Rectal smooth muscle tissue (tissue), 1 donor: Measurements from ENCODE around the gene OR8G1.
"Not testable (repeated sequence)": the region's sequence is repeated elsewhere in the genome, so short reads cannot be mapped to it uniquely, and the experiment has no call there.

Experiments used
- H3K27ac ChIP-seq: one replicate; pipeline ENCODE4 v1.7.0; 2013; ENCODE audit warnings: low read depth, low read length, inconsistent platforms
- H3K27me3 ChIP-seq: one replicate; pipeline ENCODE4 v1.7.0; 2013; ENCODE audit warnings: low read length; ENCODE audit not compliant: control insufficient read depth, insufficient read depth
- H3K36me3 ChIP-seq: one replicate; pipeline ENCODE4 v1.7.0; 2013; ENCODE audit warnings: low read length; ENCODE audit not compliant: control insufficient read depth, insufficient read depth
- H3K4me1 ChIP-seq: one replicate; pipeline ENCODE4 v1.7.0; 2013; ENCODE audit warnings: low read length; ENCODE audit not compliant: control insufficient read depth, insufficient read depth
- H3K4me3 ChIP-seq: one replicate; pipeline ENCODE4 v1.7.0; 2013; ENCODE audit warnings: low read length
- H3K9ac ChIP-seq: one replicate; pipeline ENCODE4 v1.7.0; 2013; ENCODE audit warnings: low read length

The OR8G1 gene

GRCh38 chr11:124270886-124271285, 30.0 kb downstream of the OR8G1 start:
- H3K4me3 ChIP-seq, H3K27ac ChIP-seq, H3K9ac ChIP-seq, H3K27me3 ChIP-seq, H3K4me1 ChIP-seq, H3K36me3 ChIP-seq: not testable (repeated sequence)

- Histone ChIP-seq H3K4me3 (no peak overlapping the region), H3K27ac (no peak overlapping the region), H3K4me1 (no peaks in the 10 kb centered on the region), H3K27me3 (no peaks in the 10 kb centered on the region), H3K9ac (no peak overlapping the region), H3K36me3 (no peaks in the 10 kb centered on the region)
Observed at GRCh38 chr11:124274000-124274399, 33.1 kb downstream of the OR8G1 start.

- no peak overlapping the region for H3K9ac ChIP-seq
- no peaks in the 10 kb centered on the region for H3K27me3 ChIP-seq
- H3K4me3 ChIP-seq, result no peak overlapping the region
- H3K4me1 ChIP-seq, result no peaks in the 10 kb centered on the region
- H3K36me3 ChIP-seq, result no peaks in the 10 kb centered on the region
- H3K27ac ChIP-seq, result no peak overlapping the region
Observed at GRCh38 chr11:124276081-124276480, 35.2 kb downstream of the OR8G1 start.

GRCh38 chr11:124277207-124277606, 36.3 kb downstream of the OR8G1 start:
- Histone ChIP-seq H3K4me1 (no peaks in the 10 kb centered on the region), H3K27me3 (no peaks in the 10 kb centered on the region), H3K36me3 (no peaks in the 10 kb centered on the region), H3K4me3 (no peak overlapping the region), H3K27ac (no peak overlapping the region), H3K9ac (no peak overlapping the region)

- no peak overlapping the region for H3K27ac ChIP-seq
- H3K4me1 ChIP-seq, result no peaks in the 10 kb centered on the region
- H3K27me3 ChIP-seq, result no peaks in the 10 kb centered on the region
- H3K36me3 ChIP-seq, result no peaks in the 10 kb centered on the region
- H3K4me3 ChIP-seq, result no peak overlapping the region
- no peak overlapping the region for H3K9ac ChIP-seq
Observed at GRCh38 chr11:124277804-124278203, 36.9 kb downstream of the OR8G1 start.

GRCh38 chr11:124278261-124278660, 37.4 kb downstream of the OR8G1 start:
- H3K4me1 ChIP-seq, result no peaks in the 10 kb centered on the region
- no peak overlapping the region for H3K4me3 ChIP-seq
- no peaks in the 10 kb centered on the region for H3K36me3 ChIP-seq
- no peaks in the 10 kb centered on the region for H3K27me3 ChIP-seq
- H3K9ac ChIP-seq, result no peak overlapping the region
- no peak overlapping the region for H3K27ac ChIP-seq

GRCh38 chr11:124285610-124286344, 44.9 kb downstream of the OR8G1 start:
- no peaks in the 10 kb centered on the region for H3K36me3 ChIP-seq

GRCh38 chr11:124294687-124295086, 53.8 kb downstream of the OR8G1 start:
- Histone ChIP-seq H3K27ac (no peak overlapping the region), H3K4me1 (no peaks in the 10 kb centered on the region), H3K4me3 (no peak overlapping the region), H3K36me3 (no peaks in the 10 kb centered on the region), H3K9ac (no peak overlapping the region), H3K27me3 (no peaks in the 10 kb centered on the region)

More at GRCh38 chr11:124285610-124286344, 44.9 kb downstream of the OR8G1 start:
- no peak overlapping the region for H3K27ac ChIP-seq
- H3K27me3 ChIP-seq, result no peaks in the 10 kb centered on the region
- no peaks in the 10 kb centered on the region for H3K4me1 ChIP-seq
- no peak overlapping the region for H3K9ac ChIP-seq
- no peak overlapping the region for H3K4me3 ChIP-seq

- Histone ChIP-seq H3K36me3 (no peaks in the 10 kb centered on the region), H3K27ac (no peak overlapping the region), H3K27me3 (no peaks in the 10 kb centered on the region), H3K4me1 (no peaks in the 10 kb centered on the region), H3K4me3 (no peak overlapping the region), H3K9ac (no peak overlapping the region)
Observed at GRCh38 chr11:124296016-124296415, 55.1 kb downstream of the OR8G1 start.

- Histone ChIP-seq H3K9ac (no peak overlapping the region), H3K36me3 (no peaks in the 10 kb centered on the region), H3K27ac (no peak overlapping the region), H3K27me3 (no peaks in the 10 kb centered on the region), H3K4me1 (no peaks in the 10 kb centered on the region), H3K4me3 (no peak overlapping the region)
Observed at GRCh38 chr11:124297921-124298320, 57.0 kb downstream of the OR8G1 start.

- H3K27me3 ChIP-seq, result no peaks in the 10 kb centered on the region
- no peak overlapping the region for H3K9ac ChIP-seq
Observed at GRCh38 chr11:124301548-124301947, 60.7 kb downstream of the OR8G1 start.

GRCh38 chr11:124302347-124303125, 61.6 kb downstream of the OR8G1 start:
- Histone ChIP-seq H3K4me3 (no peak overlapping the region), H3K9ac (no peak overlapping the region), H3K27me3 (no peaks in the 10 kb centered on the region), H3K27ac (no peak overlapping the region), H3K4me1 (no peaks in the 10 kb centered on the region), H3K36me3 (no peaks in the 10 kb centered on the region)

More at GRCh38 chr11:124301548-124301947, 60.7 kb downstream of the OR8G1 start:
- H3K27ac ChIP-seq, result no peak overlapping the region
- H3K4me1 ChIP-seq, result no peaks in the 10 kb centered on the region
- H3K36me3 ChIP-seq, result no peaks in the 10 kb centered on the region
- H3K4me3 ChIP-seq, result no peak overlapping the region
